NCI-H748 treated with DMSO at 0.1 percent for 48 hours (cell line): ENCODE measurements around the gene PDLIM7.
"Not testable (repeated sequence)": the region's sequence is repeated elsewhere in the genome, so short reads cannot be mapped to it uniquely, and the experiment has no call there.

Experiments
- DNase-seq: peaks from one replicate; lab custom pipeline; 2025; lab: John Stamatoyannopoulos, UW

Gene PDLIM7

GRCh38 chr5:177491983-177492746 is 5.2 kb downstream of the PDLIM7 start:
- no peak for DNase-seq

- no peak for DNase-seq
These were observed 5.9 kb downstream of the PDLIM7 start for GRCh38 chr5:177491429-177491945.

- DNase-seq, result no peak
These were observed 6.4 kb downstream of the PDLIM7 start for GRCh38 chr5:177490992-177491391.

- no peak for DNase-seq
These were observed 7.0 kb downstream of the PDLIM7 start for GRCh38 chr5:177490311-177490991.

GRCh38 chr5:177489119-177489716 is 8.2 kb downstream of the PDLIM7 start:
- no peak for DNase-seq

GRCh38 chr5:177487975-177488374 is 9.4 kb downstream of the PDLIM7 start:
- DNase-seq, result no peak

GRCh38 chr5:177487144-177487543 is 10.3 kb downstream of the PDLIM7 start:
- no peak for DNase-seq

GRCh38 chr5:177486256-177486655 is 11.1 kb downstream of the PDLIM7 start:
- DNase-seq, result no peak

- DNase-seq, result not testable (repeated sequence)
These were observed 11.7 kb downstream of the PDLIM7 start for GRCh38 chr5:177485753-177486152.

- DNase-seq, result no peak
These were observed 12.4 kb downstream of the PDLIM7 start for GRCh38 chr5:177484902-177485549.

- DNase-seq, result no peak
These were observed 13.2 kb downstream of the PDLIM7 start for GRCh38 chr5:177483994-177484901.

- no peak for DNase-seq
These were observed 14.4 kb downstream of the PDLIM7 start for GRCh38 chr5:177483042-177483441.

GRCh38 chr5:177482359-177482795 is 15.0 kb downstream of the PDLIM7 start:
- no peak for DNase-seq

- no peak for DNase-seq
These were observed 17.6 kb downstream of the PDLIM7 start for GRCh38 chr5:177479774-177480173.

- DNase-seq, result no peak
These were observed 18.4 kb downstream of the PDLIM7 start for GRCh38 chr5:177478711-177479646.

- no peak for DNase-seq
These were observed 19.5 kb downstream of the PDLIM7 start for GRCh38 chr5:177477701-177478477.

- no peak for DNase-seq
These were observed 20.7 kb downstream of the PDLIM7 start for GRCh38 chr5:177476531-177477233.

GRCh38 chr5:177475563-177476427 is 21.6 kb downstream of the PDLIM7 start:
- no peak for DNase-seq
